ENCODE data around the gene GRAP. TPM values are rescaled to one million over a fixed set of nuclear protein-coding genes. Genes with fewer than 3 reads are reported as not detected.

Gene GRAP
- total and polyA plus RNA-seq, 2 experiments from 2014 or later, result 0.24 TPM; not detected in 1

DNA sequence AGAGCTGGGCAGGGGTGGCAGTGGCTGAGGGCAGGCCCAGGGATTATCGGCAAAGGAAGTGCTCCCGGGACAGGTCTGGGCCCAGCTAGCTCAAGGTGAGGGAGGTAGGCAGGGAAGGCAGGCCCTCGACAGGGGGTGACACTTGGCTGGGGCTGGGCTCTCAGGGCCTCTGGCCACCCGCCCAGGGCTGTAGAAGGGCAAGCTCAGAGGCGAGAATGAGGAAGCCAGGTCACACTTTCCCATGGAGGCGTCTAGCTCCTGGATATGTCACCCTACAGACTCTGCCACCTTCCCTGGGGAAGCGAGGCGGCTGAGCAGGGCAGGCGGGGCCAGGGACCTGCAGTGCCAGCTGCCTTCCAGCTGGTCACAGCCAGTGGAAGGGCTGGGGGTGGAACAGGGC lies 61.3 kb downstream of the GRAP start:
- DNase-seq (ENCODE audit: low spot score), result no peak
- Histone ChIP-seq H2AFZ (no peak overlapping the region), H3K79me2 (replicated peaks; ENCODE audit: insufficient read depth) (peaks cover 7% of the 10 kb centered on the region; the same call in 1 of the 2 replicates), H4K20me1 (replicated peaks; ENCODE audit: insufficient read depth) (peaks cover 6% of the 10 kb centered on the region; the same call in 1 of the 2 replicates), H3K4me1 (ENCODE audit: insufficient read depth) (no peaks in the 10 kb centered on the region), H3F3A (replicated peaks; ENCODE audit: low read depth) (no peaks in the 10 kb centered on the region), H3K27me3 (ENCODE audit: insufficient read depth) (no peaks in the 10 kb centered on the region), H3K27ac (ENCODE audit: low read depth) (no peak overlapping the region), H3K36me3 (ENCODE audit: insufficient read depth) (no peaks in the 10 kb centered on the region), H3K9me2 (ENCODE audit: insufficient read depth) (no peaks in the 10 kb centered on the region), H3K4me3 (no peak overlapping the region), H3K4me2 (no peak overlapping the region)
- no peak overlapping the region for H3K27ac Mint-ChIP-seq
- no peak for TF ChIP-seq CREB1 (CRISPR knock-in tag; IDR thresholded peaks at IDR 0.05; ENCODE audit: low read depth)
- TF ChIP-seq ETS1 (IDR thresholded peaks at IDR 0.05), result no peak
- TF ChIP-seq CTCF (conservative IDR thresholded peaks at IDR 0.05; ENCODE audit: low read depth in 2 of 2), result no peak
- no peak for TF ChIP-seq REST (IDR thresholded peaks at IDR 0.05; ENCODE audit: unreplicated experiment)
- TF ChIP-seq EZH2 (IDR thresholded peaks at IDR 0.05; ENCODE audit: low read depth, unreplicated experiment), result no peak
- no peak for TF ChIP-seq EZH2phosphoT487 (IDR thresholded peaks at IDR 0.05; ENCODE audit: unreplicated experiment)
- no peak for TF ChIP-seq ZNF114 (CRISPR knock-in tag; IDR thresholded peaks at IDR 0.05)
- no peak for TF ChIP-seq POLR2AphosphoS5 (IDR thresholded peaks at IDR 0.05; ENCODE audit: low read depth)
- no peak for TF ChIP-seq ZNF462 (CRISPR knock-in tag; IDR thresholded peaks at IDR 0.05)
- no peak for TF ChIP-seq STAT1 (IDR thresholded peaks at IDR 0.05; ENCODE audit: unreplicated experiment)
- TF ChIP-seq ZNF331 (CRISPR knock-in tag; IDR thresholded peaks at IDR 0.05; ENCODE audit: low read depth), result no peak
- TF ChIP-seq JUNB (IDR thresholded peaks at IDR 0.05; ENCODE audit: unreplicated experiment), result no peak
- TF ChIP-seq NANOG (IDR thresholded peaks at IDR 0.05; ENCODE audit: borderline replicate concordance), result no peak
- H3K9me3 Mint-ChIP-seq, result no peaks in the 10 kb centered on the region
- peaks cover 16% of the 10 kb centered on the region for H3K36me3 Mint-ChIP-seq (ENCODE audit: low read depth)
- no peak overlapping the region for H3K4me3 Mint-ChIP-seq
- H3K4me1 Mint-ChIP-seq, result 0 out of 3 replicates have a peak, but pooled peaks cover 2% of the 10 kb centered on the region
- ATAC-seq, result no peak
- peaks cover 13% of the 10 kb centered on the region for H3K27me3 Mint-ChIP-seq (ENCODE audit: insufficient read depth, low read depth, poor library complexity)

Measured in GM23338 (cell line).